Measurements from ENCODE around the gene ETNK2. TPM values are rescaled to one million over a fixed set of nuclear protein-coding genes. Genes with fewer than 3 reads are reported as not detected.
A peak's percentile ranks its signal among the peaks of the same experiment; 100 is the strongest.

Gene ETNK2
- total and polyA plus RNA-seq, 2 of the 4 experiments (the other 2 are of a cell fraction), result 18.9 to 26.0 TPM

GRCh38 chr1:204083491-204083890 lies 68.4 kb downstream of the ETNK2 start:
- Histone ChIP-seq H3K4me2 (ENCODE audit: low read depth, low read length) (no peak overlapping the region), H2BK15ac (ENCODE audit: low read depth, low read length) (no peak overlapping the region), H4K20me1 (ENCODE audit: insufficient read depth, low read length) (no peaks in the 10 kb centered on the region), H3K14ac (replicated peaks; ENCODE audit: low read depth, low read length) (no peak overlapping the region), H2BK120ac (ENCODE audit: low read depth, low read length) (no peak overlapping the region), H4K5ac (ENCODE audit: low read depth, low read length) (no peak overlapping the region), H3K4ac (ENCODE audit: low read depth, low read length) (no peak overlapping the region), H3K9ac (ENCODE audit: low read depth, low read length) (no peak overlapping the region), H3K79me1 (ENCODE audit: low read depth in 1 of 2, low read length in 2 of 2) (peaks cover 7 to 15% of the 10 kb centered on the region in 2 experiments), H4K8ac (ENCODE audit: low read depth in 2 of 2, low read length in 2 of 2) (no peak overlapping the region), H3K56ac (ENCODE audit: extremely low read depth, insufficient read depth, low read length) (no peak overlapping the region), H2AFZ (replicated peaks; ENCODE audit: low read length, poor library complexity) (peak overlapping the region; percentile 3), H3K18ac (ENCODE audit: low read depth, low read length) (no peak overlapping the region), H2BK20ac (ENCODE audit: low read depth, low read length) (no peak overlapping the region), H3K9me3 (ENCODE audit: control insufficient read depth, insufficient read depth, low read length) (no peaks in the 10 kb centered on the region), H2AK5ac (ENCODE audit: low read depth, low read length) (no peak overlapping the region), H4K91ac (ENCODE audit: insufficient read depth, low read depth, low read length) (no peak overlapping the region), H3K36me3 (ENCODE audit: control insufficient read depth, insufficient read depth, low read length) (no peaks in the 10 kb centered on the region), H3K4me3 (ENCODE audit: insufficient read depth, low read depth, low read length) (no peak overlapping the region), H3K9me1 (ENCODE audit: insufficient read depth, low read length) (peaks cover 12% of the 10 kb centered on the region), H3K23ac (ENCODE audit: low read depth, low read length) (no peak overlapping the region), H2BK5ac (ENCODE audit: low read depth, low read length, poor library complexity, severe bottlenecking) (no peak overlapping the region), H2AK9ac (replicated peaks; ENCODE audit: low read depth, low read length, poor library complexity) (no peak overlapping the region), H3K27me3 (ENCODE audit: control insufficient read depth, insufficient read depth, low read length) (no peaks in the 10 kb centered on the region), H3K4me1 (ENCODE audit: control insufficient read depth, insufficient read depth, low read length) (peaks cover 15% of the 10 kb centered on the region), H3K27ac (ENCODE audit: insufficient read depth, low read length) (no peak overlapping the region)
- WGBS, 2 experiments (ENCODE audit: extremely low coverage in 2 of 2, insufficient read length in 1 of 2), result 100% methylated on average over 1 of the region's 7 CpGs; no CpG with 5 or more reads in 1 of the 2 experiments
- in situ Hi-C loops (cut with MboI; ENCODE audit: low sequenced_read_pairs) (no loop called here), intact Hi-C loops (cut with micrococcal nuclease) (no loop called here), dilution Hi-C loops (cut with HindIII; ENCODE audit: low sequenced_read_pairs, unreplicated experiment) (no loop called here)
- ChIA-PET POLR2A (ENCODE audit: unreplicated experiment) (no interaction called here), CTCF (no interaction called here)
- ATAC-seq (ENCODE audit: low read depth), result no peak
- DNase-seq, result no peak
- TF ChIP-seq SMC3 (IDR thresholded peaks at IDR 0.05; ENCODE audit: low read depth, low read length) (no peak), CTCF (conservative IDR thresholded peaks at IDR 0.05; ENCODE audit: low read depth, low read length) (no peak), NFE2L2 (IDR thresholded peaks at IDR 0.05; ENCODE audit: low read depth, low read length) (no peak), CHD1 (IDR thresholded peaks at IDR 0.05; ENCODE audit: low read depth, low read length) (no peak), RCOR1 (IDR thresholded peaks at IDR 0.05; ENCODE audit: insufficient replicate concordance, low read length) (no peak), BHLHE40 (IDR thresholded peaks at IDR 0.05; ENCODE audit: low read depth, low read length) (no peak), POLR2A (IDR thresholded peaks at IDR 0.05; ENCODE audit: low read depth, low read length) (no peak), MXI1 (IDR thresholded peaks at IDR 0.05; ENCODE audit: borderline replicate concordance, low read depth, low read length) (no peak), MAZ (IDR thresholded peaks at IDR 0.05; ENCODE audit: borderline replicate concordance, low read depth, low read length) (no peak), FOS (IDR thresholded peaks at IDR 0.05; ENCODE audit: low read depth, low read length) (no peak), RAD21 (IDR thresholded peaks at IDR 0.05; ENCODE audit: low read length) (no peak), MAFK (IDR thresholded peaks at IDR 0.05; ENCODE audit: low read depth, low read length) (no peak), RFX5 (IDR thresholded peaks at IDR 0.05; ENCODE audit: low read depth, low read length) (no peak), CEBPB (IDR thresholded peaks at IDR 0.05; ENCODE audit: low read depth, low read length) (no peak)
- TF ChIP-seq, protein P1, sequence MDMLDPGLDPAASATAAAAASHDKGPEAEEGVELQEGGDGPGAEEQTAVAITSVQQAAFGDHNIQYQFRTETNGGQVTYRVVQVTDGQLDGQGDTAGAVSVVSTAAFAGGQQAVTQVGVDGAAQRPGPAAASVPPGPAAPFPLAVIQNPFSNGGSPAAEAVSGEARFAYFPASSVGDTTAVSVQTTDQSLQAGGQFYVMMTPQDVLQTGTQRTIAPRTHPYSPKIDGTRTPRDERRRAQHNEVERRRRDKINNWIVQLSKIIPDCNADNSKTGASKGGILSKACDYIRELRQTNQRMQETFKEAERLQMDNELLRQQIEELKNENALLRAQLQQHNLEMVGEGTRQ (IDR thresholded peaks at IDR 0.05; ENCODE audit: low read depth, low read length), result no peak
- TF ChIP-seq, protein P2, sequence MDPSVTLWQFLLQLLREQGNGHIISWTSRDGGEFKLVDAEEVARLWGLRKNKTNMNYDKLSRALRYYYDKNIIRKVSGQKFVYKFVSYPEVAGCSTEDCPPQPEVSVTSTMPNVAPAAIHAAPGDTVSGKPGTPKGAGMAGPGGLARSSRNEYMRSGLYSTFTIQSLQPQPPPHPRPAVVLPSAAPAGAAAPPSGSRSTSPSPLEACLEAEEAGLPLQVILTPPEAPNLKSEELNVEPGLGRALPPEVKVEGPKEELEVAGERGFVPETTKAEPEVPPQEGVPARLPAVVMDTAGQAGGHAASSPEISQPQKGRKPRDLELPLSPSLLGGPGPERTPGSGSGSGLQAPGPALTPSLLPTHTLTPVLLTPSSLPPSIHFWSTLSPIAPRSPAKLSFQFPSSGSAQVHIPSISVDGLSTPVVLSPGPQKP (IDR thresholded peaks at IDR 0.05; ENCODE audit: borderline replicate concordance, low read depth, low read length), result no peak
- no TSS peak for BruUV-seq (replicated peaks)
